ENCODE measurements around the gene TNRC6B.
"Not testable (repeated sequence)": the region's sequence is repeated elsewhere in the genome, so short reads cannot be mapped to it uniquely, and the experiment has no call there.

The TNRC6B gene

DNA sequence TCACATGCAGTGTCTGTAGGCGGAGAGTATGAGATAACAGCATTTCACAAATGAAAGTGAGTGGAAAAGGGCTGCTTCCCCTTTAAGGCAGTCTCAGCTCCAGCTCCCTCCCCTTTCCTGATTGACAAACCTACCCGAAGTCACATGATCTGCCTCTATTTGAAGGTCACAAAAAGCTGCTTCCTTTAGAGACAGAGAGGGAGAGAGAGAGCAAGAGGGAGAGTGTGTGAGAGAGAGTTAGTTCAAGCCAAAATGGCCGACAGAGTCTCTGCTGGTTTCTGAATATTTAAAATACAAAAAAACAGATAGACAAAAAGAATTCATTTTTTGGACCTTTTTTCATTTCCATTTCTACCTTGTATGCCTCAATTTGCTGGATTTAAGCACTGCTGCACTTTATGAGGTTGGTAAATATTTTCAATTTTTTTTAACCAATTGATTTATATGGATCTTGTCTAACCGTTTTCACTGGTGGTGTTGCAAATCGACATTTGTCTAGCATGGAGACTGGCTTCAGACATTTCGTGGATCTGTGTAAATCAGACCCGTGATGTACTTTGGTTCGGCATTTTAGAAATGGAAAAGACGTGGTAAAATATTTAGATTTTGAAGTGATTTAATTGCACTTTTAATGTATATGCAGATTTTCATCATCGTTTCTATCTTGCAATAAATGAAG is at the start of gene TNRC6B:
Gene TNRC6B (plus strand): TSS at position 188 of the 679 bp plus-strand sequence. CDS start 211 bp downstream, at position 399.
- peak; percentile 53 for DNase-seq

DNA sequence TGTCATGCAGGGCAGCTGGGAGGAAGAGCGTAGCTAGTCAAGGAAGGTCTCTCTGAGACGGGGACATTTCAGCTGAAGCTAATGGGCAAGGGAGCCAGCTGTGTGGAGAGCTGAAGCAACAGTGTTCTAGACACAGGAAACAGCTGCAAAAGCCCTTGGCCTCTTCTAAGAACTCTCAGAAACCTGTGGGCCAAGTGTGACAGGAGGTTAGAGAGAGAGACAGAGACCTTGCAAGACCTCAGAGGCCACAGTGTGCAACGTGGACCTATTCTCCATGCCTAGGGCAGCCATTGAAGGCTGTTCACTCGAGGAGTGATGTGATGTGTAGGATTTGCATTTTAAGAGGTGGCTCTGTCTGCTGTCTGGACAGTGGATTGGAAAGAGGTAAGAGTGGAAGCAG is 48.7 kb upstream of the TNRC6B start:
- DNase-seq = no peak

- DNase-seq = no peak
Observed at GRCh38 chr22:40137132-40137531, 40.6 kb upstream of the TNRC6B start.

DNA sequence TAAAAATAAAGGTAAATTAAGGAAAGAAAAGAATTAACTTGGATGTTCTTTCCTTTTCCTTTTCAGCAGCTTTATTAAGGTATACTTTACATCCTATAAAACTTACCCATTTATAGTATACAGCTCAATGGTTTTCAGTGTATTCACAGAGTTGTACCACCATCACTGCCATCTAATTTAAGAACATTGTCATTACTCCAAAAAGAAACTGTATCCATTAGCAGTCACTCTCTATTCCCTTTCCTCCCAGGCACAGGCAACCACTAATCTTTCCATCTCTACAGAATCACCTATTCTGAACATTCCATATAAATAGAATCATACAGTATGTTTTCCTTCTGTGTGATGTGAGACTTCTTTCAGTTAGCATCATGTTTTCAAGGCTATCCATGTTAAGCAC is 38.9 kb upstream of the TNRC6B start:
- DNase-seq = no peak

- DNase-seq = no peak
Observed at GRCh38 chr22:40147388-40148176, 30.1 kb upstream of the TNRC6B start.

DNA sequence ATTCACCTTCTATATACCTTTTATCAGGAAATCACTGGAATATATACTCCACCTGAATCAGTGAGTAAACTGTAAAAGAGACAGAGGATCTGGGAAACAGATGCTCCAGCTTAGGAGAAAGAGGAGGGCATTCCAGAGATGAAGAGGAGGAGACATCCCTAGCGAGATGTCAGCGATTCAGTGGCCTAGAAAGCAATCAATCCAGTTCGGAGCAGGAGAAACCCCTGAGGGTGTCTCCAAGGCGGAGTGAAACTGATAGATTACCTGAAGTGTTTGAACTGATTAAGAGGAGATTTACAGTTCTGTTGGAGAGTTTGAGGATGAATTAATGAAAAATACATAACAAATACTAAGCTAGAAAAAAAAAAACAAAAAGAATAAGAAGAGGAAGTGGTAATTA is 24.5 kb upstream of the TNRC6B start:
- DNase-seq = no peak

DNA sequence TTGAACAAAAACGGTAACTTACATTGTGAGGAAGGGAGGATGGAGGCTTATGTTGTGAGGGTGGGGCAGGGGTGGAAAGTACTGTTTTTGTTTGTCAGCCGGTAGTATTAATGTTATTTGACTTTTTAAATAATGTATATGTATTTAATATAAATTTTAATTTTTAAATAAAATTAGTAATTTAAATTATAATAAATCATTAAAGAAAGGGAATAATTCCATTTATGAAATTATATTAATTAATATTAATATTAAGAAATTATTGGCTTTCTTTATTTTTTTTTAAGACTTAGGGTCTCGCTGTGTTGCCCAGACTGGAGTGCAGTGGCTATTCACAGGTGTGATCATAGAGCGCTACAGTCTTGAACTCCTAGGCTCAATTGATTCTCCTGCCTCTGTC is 24.0 kb upstream of the TNRC6B start:
- no peak for DNase-seq

GRCh38 chr22:40156001-40156516 is 21.7 kb upstream of the TNRC6B start:
- DNase-seq = no peak

- DNase-seq = not testable (repeated sequence)
Observed at GRCh38 chr22:40156682-40157081, 21.0 kb upstream of the TNRC6B start.

DNA sequence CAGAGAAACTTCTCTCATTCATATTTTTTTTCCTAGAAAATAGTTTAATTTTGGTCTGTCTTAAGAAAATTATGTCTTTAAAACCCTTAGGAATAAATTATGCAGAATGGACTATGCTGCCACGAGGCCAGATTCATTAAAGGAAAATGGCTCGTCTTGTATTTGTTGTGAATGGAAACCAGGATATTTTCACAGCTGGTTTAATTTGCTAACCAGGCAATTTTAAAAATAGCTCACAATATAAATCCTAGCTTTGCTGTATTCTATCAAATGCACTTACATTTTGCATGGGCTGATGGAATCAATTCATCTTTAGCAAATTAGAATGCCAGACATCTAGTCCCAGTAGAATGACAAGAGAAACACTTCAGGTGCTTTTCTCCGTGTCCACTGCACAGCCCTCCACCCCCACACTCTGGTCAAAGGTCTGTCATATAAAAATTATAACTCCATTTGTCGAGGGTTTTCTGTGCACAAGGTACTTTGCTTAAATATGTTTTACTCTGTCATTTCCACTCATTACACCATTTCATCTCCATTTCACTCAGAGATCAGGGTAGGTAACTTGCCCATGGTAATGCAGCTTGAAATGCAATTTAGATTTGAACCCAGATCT is 20.3 kb upstream of the TNRC6B start:
- no peak for DNase-seq

GRCh38 chr22:40161194-40161593 is 16.5 kb upstream of the TNRC6B start:
- no peak for DNase-seq

DNA sequence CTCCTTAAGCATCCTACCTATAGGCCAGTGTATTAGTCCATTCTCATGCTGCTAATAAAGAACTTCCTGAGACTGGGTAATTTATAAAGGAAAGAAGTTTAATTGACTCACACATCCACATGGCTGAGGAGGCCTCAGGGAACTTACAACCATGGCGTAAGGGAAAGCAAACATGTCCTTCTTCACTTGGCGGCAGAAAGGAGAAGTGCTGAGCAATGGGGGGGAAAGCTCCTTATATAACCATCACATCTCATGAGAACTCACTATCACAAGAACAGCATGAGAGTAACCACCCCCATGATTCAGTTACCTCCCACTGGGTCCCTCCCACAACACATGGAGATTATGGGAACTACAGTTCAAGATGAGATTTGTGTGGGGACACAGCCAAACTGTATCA is 12.2 kb upstream of the TNRC6B start:
- not testable (repeated sequence) for DNase-seq

DNA sequence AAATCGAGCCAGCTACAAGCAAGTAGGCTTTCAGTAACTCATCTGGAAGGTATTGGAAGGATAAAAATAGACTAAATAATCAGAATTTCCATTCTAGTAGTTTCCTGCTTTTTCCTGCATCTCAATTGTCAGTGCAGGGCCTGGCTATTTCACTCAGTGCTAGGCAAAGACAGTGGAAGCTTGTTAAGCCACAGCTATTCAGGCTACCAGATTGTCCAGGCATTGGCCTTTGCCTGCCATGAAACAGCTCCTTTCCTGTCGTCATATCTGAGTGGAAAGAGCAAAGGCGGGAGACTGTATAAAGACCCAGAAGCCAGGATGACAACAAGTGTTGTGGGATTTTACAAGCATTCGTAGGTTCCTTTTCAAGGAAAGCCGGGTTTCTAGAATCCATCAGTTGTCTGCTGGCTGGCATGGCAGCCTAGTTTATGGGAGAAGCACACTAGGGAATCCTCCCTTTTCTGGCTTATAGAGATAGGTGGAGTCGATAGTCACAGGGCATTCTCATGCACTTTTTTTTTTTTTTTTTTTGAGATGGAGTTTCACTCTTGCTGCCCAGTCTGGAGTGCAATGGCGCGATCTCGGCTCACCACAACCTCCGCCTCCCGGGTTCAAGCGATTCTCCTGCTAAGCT is 2.0 kb upstream of the TNRC6B start:
- no peak for DNase-seq

DNA sequence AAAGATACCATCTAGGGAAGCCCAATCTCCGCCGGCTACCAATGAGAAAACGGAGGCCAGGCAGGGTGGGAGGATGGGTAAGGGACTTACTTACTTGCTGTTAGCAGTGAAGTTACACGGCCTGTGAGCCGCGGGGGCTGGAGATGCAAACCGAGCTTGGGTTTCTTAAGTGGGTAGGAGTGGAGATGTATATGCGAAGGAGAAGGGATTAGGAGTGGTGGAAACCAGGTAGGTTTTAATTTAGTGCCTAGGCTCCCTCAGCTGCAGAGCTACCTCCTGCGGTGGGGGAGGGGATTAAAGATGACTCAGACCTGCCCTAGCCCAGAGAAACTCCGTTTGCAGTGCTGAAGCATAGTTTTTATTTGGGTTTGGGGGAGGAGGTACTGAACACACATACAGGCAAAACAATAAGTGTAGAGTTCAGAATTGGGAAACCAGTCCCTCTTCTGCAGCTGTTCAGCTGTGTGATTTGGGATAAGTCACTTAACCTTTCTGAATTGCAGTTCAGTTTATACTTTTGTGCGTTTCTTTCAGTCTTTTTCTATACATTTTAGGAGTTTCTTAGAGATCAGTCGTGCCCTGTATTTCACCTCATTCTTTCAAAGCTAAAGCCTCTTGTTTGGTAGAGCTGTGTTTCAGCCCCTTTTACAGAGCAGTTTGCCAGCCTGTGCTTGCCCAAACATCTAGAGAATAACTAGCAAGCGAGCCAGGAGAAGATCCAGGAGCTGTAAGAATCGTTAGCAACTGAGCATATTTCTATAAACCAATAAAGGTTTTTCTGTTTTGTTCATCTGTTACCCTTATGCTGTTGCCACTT is 596 bp upstream of the TNRC6B start:
- DNase-seq = no peak

GRCh38 chr22:40178417-40179409 is 988 bp downstream of the TNRC6B start:
- no peak for DNase-seq

DNA sequence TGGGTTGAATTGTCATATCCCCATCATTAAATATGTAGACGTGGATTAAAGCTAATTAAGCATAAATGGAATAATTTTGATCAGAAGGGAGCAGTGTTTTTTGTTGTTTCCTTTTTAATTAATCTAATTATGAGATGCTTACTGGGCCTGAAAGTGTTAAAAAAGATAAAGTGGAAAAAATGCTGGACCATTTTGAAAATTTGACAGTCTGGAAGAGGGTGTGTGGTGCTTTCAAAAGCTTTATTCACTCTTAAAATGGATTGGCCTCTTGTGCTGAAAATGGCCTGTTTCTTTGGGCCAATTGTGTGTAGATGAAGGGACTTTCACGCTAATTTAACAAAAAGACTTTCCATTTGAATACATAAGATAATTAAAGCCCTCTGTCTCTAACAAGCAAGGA is 1.8 kb downstream of the TNRC6B start:
- DNase-seq = no peak

DNA sequence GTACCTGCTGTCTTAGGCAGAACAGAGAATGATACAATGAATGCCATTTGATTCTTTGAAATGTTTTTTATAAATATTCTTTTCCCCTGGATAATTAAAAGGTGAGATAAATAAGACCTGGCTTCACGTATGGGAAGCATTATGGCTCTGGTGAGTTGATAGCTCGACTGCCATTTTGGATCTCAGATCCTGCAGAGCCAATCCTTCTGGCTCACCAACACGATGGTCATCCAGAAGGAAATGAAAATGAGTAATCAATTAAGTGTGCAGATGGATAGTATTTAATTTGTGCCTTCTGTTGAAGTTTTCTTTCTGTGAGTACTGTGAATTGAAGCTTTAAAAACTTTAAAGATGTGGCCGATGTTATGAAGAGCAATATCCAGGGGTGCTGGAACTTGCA is 2.7 kb downstream of the TNRC6B start:
- DNase-seq = no peak

- DNase-seq = no peak
Observed at GRCh38 chr22:40181323-40181722, 3.6 kb downstream of the TNRC6B start.

DNA sequence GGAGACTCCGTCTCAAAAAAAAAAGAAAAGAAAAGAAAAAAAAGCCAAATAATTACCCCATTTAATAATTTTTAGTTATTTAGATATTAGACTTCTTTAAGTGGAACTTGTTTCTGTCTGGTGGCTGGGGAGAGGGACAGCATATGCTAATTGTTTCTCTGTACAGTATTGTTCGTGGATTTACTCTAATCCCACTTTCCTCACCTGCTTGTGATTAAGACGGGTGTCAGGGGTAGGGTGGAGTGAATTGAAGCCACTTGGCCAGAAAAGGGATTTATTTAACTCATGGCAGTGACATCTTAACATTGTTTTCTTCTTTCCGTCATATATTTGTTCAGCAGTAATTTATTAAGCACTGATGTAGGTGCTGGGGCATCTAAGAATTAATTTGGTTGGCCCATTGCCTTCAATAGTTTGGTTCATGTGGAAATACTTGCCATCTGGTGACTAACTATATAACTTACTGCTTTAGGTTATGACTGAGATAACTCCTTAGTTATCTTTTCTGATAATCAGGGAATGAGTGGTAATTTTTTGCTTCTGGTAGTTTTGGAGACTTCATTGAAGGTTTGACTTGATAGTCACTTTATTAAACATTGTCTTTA is 4.6 kb downstream of the TNRC6B start:
- DNase-seq = no peak

DNA sequence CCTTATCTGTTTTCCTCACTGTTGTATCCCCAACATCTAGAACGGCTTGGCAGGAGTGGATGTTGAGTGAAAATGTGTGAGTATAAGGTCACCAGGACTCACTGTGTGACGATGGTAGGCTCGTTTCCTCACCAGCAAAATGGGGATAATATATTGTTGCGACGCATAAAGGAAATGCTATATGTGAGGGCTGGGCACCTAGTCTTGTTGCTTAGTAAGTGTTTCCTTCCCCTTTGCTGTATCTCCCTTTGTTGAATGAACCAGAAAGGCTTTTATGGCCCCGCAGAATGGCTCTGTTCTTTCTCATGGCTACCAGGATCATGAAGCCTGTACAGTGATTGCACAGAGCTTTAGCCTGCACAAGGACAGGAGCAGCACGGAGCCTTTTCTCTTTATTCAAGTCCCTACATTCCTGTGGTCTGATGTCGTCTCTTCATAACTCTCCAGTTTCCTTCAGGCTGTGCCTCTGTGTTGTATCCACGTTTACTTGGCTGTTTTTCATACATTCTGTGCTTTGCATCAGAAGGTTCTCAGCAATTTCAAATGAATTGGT is 5.4 kb downstream of the TNRC6B start:
- DNase-seq = no peak

All from T1000 (cell line).